IPS DF 19.7 (cell line): Measurements from ENCODE around the gene LTBP3.

Experiments used
- DNase-seq: peaks from one replicate; pipeline ENCODE4 v3.0.0-alpha.2; 2013; ENCODE audit warnings: low read depth, low spot score

LTBP3 gene

GRCh38 chr11:65554057-65554818 lies 3.9 kb downstream of the LTBP3 start:
- no peak for DNase-seq

GRCh38 chr11:65553301-65554001 lies 4.7 kb downstream of the LTBP3 start:
- DNase-seq, result no peak

GRCh38 chr11:65552388-65552951 lies 5.7 kb downstream of the LTBP3 start:
- DNase-seq, result no peak

GRCh38 chr11:65551572-65552387 lies 6.4 kb downstream of the LTBP3 start:
- no peak for DNase-seq

GRCh38 chr11:65549096-65549495 lies 9.1 kb downstream of the LTBP3 start:
- no peak for DNase-seq

- DNase-seq, result no peak
Measured at GRCh38 chr11:65548395-65548794, 9.8 kb downstream of the LTBP3 start.

GRCh38 chr11:65547446-65548125 lies 10.6 kb downstream of the LTBP3 start:
- DNase-seq, result no peak

- DNase-seq, result no peak
Measured at GRCh38 chr11:65546217-65546958, 11.8 kb downstream of the LTBP3 start.

- DNase-seq, result no peak
Measured at GRCh38 chr11:65545853-65546216, 12.3 kb downstream of the LTBP3 start.

- no peak for DNase-seq
Measured at GRCh38 chr11:65542738-65543390, 15.3 kb downstream of the LTBP3 start.

- no peak for DNase-seq
Measured at GRCh38 chr11:65541093-65541982, 16.8 kb downstream of the LTBP3 start.

- no peak for DNase-seq
Measured at GRCh38 chr11:65540290-65541092, 17.7 kb downstream of the LTBP3 start.

- DNase-seq, result no peak
Measured at GRCh38 chr11:65539744-65540289, 18.3 kb downstream of the LTBP3 start.

GRCh38 chr11:65538915-65539743 lies 19.0 kb downstream of the LTBP3 start:
- DNase-seq, result no peak

GRCh38 chr11:65538232-65538914 lies 19.8 kb downstream of the LTBP3 start:
- DNase-seq, result no peak

- DNase-seq, result no peak
Measured at GRCh38 chr11:65537620-65538231, 20.4 kb downstream of the LTBP3 start.
